HG03060 (cell line): Measurements from ENCODE around the gene TTC38.

Source experiments
- ATAC-seq: cut with Tn5 transposase; IDR thresholded peaks from one replicate; pipeline ENCODE4 v1.9.1; 2021; ENCODE audit warnings: low read depth, moderate number of reproducible peaks; ENCODE audit not compliant: unreplicated experiment

Gene TTC38

DNA sequence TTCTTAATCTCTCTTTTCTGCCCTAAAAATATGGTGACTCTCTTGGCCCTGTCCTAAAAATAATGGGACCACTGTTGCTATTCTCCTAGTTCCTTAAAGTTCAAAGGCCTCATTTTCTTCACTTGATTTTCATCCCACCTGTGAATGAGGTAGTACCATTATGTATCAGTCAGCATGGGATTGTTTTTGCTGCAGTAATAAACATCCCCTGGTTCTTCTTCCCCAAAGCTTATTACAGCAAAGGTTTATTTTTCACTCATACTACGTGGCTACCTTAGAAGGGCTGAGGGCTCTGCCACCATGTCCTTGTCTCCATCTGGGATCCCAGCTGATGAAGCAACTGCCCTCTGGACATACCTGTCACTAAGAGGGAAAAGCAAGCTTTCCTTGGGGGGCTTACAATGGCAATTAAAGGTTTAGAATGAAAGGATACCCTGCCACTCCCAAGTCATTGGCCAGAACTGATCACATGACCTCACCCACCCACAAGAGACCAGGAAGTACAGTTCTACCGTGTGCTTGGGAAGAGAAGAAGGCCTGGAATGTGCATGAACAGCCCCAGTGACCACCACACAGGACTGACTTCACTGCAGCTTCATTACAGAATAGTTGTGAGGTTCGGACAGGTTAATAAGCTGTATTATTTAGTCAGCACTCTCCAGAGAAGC, 7.8 kb downstream of the TTC38 start:
- no peak for ATAC-seq

- ATAC-seq, result no peak
These were observed 8.8 kb downstream of the TTC38 start for GRCh38 chr22:46276563-46276962.

DNA sequence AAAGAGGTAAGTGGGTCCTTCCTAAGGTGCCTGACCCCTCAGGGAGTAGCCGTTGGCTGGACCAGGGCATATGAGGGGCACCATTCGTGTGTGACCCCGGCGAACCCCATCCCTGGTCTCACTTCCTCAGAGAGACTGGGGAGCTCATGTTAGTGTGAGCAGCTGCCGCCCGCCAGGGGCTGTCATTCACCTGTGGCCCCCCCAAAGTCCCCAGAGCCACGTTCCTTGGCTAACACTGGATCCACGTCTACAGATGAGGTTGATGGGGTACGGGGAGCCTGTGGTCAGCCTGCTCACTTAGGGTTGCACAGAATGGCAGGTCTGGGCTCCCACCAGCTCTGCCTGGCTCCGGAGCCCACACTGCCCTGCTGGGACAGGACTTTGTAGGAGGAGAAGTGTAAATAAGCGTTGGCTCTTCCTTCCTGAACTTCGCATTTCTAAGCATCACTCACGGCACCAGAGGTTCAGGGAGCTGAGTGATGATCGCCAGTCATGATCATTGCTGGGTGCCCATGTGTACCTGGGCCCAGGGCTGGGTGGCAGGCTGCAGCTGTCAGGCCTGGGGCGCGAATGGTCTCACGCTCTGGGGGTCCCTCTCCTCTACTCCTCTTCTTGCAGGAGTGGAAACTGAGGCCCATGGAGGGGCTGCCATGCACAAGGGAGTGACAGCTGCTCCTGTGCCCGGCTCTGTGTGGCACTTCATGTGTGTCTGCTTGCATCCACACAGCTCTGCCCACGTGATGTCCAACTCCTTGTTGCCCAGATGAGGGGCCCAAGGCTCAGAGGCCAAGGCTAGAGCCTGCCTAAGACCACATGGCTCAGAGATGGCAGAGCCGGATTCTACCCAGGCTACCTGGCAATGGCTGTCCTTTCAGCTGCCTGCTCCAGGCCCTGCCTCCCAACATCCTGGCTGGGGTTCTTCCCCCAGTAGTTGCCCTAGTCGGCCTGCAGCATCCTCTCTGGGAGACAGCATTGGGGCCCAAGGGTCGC, 11.1 kb downstream of the TTC38 start:
- ATAC-seq, result no peak

DNA sequence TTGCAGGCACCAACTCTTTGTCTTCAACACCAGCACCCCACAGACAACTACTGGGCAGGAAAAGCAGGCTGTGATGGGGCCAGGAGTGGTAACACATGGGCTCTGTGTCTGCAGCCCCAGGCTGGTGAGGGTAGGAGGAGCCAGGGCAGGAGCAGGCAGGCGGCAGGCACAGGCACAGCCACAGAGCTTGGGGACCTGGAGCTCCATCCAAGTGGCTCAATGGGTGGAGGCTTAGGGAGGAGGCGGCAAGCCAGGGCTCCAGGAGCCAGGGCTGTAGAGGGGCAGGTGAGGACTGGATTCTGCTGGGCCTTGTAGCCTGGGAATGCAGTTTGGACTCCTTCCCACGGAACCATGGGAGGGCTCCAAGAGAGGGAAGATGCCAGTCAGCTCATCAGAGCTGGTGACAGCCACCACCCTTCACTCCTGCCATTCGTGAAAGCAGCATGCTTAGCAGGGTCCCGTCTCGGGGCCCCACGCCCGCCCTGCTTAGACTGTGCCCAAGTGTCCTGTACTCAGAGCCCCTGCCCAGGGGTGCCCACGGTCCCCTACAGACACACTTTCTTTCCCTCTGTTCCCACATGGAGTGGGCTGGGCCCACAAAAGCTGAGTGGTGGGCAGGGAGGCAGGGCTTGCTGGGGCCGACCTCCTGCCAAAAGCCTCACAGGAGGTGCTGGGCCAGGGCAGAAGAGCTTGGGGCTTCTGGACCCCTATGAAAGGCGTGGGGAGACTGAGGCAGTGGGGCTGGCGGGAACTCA, 12.4 kb downstream of the TTC38 start:
- ATAC-seq, result no peak

DNA sequence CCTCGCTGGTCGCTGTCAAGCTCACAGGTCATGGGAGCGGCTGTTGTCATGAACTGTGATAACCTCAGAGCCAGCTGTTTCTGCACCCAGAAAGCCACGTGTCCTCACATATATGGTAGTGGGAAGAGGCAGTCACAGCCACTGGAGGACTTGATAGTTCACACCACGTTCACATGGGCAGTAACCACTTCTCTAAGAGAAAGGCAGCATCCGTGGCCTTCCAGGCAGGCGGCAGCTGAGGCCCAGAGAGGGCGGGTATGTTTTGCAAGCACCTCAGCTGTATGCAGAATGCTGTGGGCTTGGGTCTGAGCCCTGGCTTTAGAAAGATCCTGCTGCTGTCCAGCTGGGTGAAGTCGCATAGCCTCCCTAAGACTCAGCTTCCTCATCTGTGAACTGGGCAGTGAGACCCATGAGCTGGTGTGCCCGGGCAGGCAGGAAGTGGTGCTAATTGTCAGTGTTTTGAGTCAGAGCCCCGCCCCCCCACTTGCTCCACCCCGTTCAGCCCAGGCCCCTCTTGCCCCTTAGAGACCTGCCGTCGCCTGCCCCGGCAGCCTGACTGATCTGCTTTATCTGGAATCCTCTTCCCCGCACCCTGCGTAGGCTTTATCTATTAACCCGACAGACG, 13.3 kb downstream of the TTC38 start:
- no peak for ATAC-seq

DNA sequence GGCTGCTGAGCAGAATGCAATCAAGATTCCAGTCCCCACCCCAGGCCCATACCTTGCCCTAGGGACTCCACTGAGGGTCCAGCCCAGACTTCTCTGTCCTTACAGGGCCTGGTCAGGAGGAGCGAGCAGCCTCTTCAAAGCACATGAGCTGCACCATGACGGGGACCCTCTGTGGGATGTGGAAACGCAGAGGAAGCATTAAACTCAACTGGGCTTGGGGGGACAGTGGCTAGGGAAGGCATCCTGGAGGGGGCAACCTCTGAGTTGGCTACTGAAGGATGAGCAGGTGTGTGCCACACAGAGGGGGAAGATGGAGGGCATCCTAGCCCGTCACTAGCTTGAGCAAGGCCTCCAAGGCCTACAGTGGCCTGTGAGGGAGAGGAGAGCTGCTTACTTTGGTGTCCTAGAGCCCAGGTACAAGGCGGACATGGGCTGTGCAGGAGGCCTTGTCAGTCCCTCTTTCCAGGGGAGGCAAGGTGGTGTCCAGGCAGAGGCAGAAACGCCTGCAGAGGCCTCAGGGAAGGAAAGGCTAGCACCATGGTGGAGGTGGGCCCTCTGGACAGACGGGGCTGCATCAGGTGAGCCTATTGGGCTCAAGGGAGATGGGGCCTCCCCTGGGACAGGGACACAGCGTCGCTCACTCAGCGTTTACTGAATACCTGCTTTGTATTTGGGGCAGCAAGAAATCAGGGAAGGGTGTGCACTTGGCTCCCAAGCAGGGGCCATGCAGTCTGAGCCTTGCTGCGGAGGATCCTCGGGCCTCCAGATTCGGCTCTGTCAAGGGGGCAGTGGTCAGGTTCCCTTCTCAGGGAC, 14.3 kb downstream of the TTC38 start:
- ATAC-seq, result no peak

DNA sequence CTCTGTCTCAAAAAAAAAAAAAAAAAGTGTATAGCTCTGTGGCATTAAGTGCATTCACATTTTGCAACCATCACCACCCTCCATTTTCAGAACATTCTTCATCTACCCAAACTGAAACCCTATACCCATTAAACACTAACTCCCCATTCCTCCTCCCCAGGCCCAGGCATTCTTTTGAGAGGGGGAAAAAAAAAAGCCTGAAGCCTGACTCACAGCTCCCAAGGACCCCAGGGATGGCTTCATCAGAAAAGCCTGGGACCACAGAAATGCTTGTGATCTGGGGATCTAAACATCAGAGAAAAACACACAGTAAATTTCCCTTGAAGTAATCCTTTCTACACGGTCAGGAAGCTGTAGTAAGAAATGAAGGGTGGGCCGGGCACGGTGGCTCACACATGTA, 18.2 kb downstream of the TTC38 start:
- no peak for ATAC-seq

GRCh38 chr22:46286941-46287872, 19.4 kb downstream of the TTC38 start:
- no peak for ATAC-seq

DNA sequence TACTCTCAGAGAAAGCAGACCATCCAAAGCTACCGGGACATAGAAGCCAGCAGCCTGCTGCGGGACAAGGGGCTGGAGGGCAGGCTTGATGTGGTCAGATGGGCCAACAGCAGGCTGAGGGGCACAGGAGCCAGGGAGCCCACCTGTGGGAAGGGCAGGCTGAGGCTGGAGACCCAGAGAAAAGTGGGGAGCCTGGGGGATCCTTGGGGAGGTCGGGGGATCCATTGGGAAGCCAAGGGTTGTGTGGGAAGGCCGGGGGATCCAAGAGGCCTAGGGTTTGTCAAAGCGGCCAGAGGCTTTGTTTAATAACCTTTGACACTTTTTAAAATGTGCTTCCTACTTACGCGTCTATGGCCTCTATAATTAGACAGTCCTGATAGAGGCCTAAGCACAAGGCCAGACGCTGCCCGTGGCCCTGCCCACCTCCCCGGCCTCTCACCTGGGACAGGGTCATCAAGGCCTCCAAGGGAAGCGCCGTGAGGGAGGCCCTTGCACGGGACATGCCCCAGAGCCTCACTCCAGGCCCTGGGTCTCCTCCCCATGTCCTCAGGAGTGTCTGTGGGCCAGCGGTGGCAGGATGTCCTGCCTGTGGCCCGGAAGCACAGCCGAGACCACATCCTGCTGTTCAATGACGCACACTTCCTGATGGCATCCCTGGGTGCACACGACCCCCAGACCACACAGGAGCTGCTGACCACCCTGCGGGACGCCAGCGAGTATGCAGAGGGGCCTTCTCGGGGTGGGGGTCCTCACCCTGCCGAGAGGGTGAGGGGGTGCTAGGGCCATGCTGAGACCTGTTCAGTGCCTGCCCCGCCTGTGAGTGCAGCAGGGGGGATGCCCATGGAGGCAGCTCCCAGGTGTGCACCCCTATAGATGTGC, 20.3 kb downstream of the TTC38 start:
- ATAC-seq, result no peak

GRCh38 chr22:46288846-46289243, 21.0 kb downstream of the TTC38 start:
- ATAC-seq, result no peak

- no peak for ATAC-seq
These were observed 21.6 kb downstream of the TTC38 start for GRCh38 chr22:46289244-46289891.

DNA sequence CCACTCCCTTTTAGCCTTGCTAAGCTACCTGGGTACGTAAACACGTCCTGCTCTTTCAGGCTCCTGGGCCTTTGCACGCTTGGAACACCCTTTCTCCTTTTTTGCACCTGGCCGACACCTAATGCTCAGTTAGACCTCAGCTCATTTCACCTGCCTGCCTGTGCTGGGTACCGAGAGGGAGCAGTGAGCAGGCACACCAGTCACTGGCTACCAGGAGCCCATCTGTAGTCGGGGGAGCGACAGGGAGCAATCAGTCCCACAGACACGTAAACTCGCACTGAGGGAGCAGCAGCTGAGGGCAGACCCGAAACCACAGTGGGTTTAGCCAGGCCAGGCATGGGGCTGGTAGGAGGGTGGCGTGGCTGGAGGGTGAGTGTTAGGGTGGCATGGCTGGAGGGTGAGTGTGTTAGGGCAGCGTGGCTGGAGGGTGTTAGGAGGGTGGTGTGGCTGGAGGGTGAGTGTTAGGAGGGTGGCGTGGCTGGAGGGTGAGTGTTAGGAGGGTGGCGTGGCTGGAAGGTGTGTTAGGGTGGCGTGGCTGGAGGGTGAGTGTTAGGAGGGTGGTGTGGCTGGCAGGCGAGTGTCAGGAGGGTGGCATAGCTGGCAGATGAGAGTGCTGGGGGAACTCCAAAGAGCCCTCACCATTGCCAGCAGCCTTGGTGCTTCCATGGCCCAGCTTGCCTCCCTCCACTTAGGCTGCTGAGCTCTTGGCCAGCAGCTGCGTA, 22.5 kb downstream of the TTC38 start:
- no peak for ATAC-seq

GRCh38 chr22:46290843-46291785, 23.3 kb downstream of the TTC38 start:
- ATAC-seq, result no peak

DNA sequence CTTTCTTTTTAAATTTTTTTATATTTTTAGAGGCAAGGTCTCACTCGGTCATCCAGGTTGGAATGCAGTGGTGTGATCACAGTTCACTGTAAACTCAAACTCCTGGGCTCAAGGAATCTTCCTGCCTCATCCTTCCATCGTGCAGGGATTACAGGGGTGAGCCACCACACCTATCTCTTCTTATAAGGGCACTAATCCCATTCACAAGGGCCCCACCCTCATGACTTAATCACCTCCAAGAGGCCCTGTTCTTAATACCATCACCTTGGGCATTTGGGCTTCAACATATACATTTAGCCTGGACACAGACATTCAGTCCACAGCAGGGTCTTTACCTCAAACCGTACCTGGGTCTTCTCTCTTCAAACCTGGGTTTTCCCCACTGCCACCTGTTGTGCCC, 24.4 kb downstream of the TTC38 start:
- ATAC-seq, result no peak

DNA sequence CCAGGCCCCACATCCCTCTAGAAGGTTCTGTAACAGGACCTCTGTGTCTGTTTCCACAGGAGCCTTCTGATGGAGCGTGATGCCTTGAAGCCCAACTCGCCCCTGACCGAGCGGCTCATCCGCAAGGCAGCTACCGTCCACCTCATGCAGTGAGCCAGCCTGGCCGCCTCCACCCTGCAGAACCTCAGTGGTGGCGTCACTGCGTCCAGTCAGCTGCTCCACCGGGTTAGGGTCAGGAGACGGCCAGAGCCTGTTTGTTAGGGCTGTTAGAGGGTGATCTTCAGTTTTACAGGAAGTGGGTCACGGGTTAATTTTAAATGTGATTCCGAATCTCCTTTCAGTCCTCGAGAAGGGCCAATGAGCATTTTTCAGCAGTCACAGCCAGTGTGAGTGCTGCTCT, 24.9 kb downstream of the TTC38 start:
- no peak for ATAC-seq
